ENCODE data around the gene NFE2.

Gene NFE2

GRCh38 chr12:54265364-54265812 lies 35.4 kb downstream of the NFE2 start:
- Histone ChIP-seq H3K4me1 (ENCODE audit: control insufficient read depth, insufficient read depth, low read length) (peaks cover 5% of the 10 kb centered on the region; the same call in 1 of the 2 replicates), H3K27me3 (ENCODE audit: control insufficient read depth, insufficient read depth, low read length) (no peaks in the 10 kb centered on the region), H3K4me3 (ENCODE audit: low read length) (no peak overlapping the region), H3K27ac (ENCODE audit: low read length) (no peak overlapping the region), H3K36me3 (ENCODE audit: control insufficient read depth, insufficient read depth, low read length) (no peaks in the 10 kb centered on the region), H3K9me3 (ENCODE audit: control insufficient read depth, insufficient read depth, low read length) (no peaks in the 10 kb centered on the region)
- WGBS (ENCODE audit: insufficient coverage, insufficient read length), result no CpG with 5 or more reads among the region's 4 CpGs
- no peak for DNase-seq (ENCODE audit: low read depth, low spot score)

- no peak overlapping the region for H3K4me3 ChIP-seq (ENCODE audit: low read length)
- peaks cover 1% of the 10 kb centered on the region; the same call in 1 of the 2 replicates for H3K36me3 ChIP-seq (ENCODE audit: control insufficient read depth, insufficient read depth, low read length)
- no CpG with 5 or more reads among the region's 4 CpGs for WGBS (ENCODE audit: insufficient coverage, insufficient read length)
- no peaks in the 10 kb centered on the region for H3K27me3 ChIP-seq (ENCODE audit: control insufficient read depth, insufficient read depth, low read length)
- no peaks in the 10 kb centered on the region for H3K9me3 ChIP-seq (ENCODE audit: control insufficient read depth, insufficient read depth, low read length)
- no peak for DNase-seq (ENCODE audit: low read depth, low spot score)
- no peak overlapping the region for H3K27ac ChIP-seq (ENCODE audit: low read length)
- peaks cover 6% of the 10 kb centered on the region; the same call in 1 of the 2 replicates for H3K4me1 ChIP-seq (ENCODE audit: control insufficient read depth, insufficient read depth, low read length)
Observed at GRCh38 chr12:54262403-54262925, 38.4 kb downstream of the NFE2 start.

GRCh38 chr12:54261815-54262402 lies 38.9 kb downstream of the NFE2 start:
- H3K4me1 ChIP-seq (ENCODE audit: control insufficient read depth, insufficient read depth, low read length), result peaks cover 8% of the 10 kb centered on the region; the same call in 1 of the 2 replicates
- peaks cover 6% of the 10 kb centered on the region; the same call in 1 of the 2 replicates for H3K36me3 ChIP-seq (ENCODE audit: control insufficient read depth, insufficient read depth, low read length)
- no CpG with 5 or more reads among the region's 5 CpGs for WGBS (ENCODE audit: insufficient coverage, insufficient read length)
- no peak overlapping the region for H3K4me3 ChIP-seq (ENCODE audit: low read length)
- H3K27me3 ChIP-seq (ENCODE audit: control insufficient read depth, insufficient read depth, low read length), result no peaks in the 10 kb centered on the region
- H3K9me3 ChIP-seq (ENCODE audit: control insufficient read depth, insufficient read depth, low read length), result no peaks in the 10 kb centered on the region
- DNase-seq (ENCODE audit: low read depth, low spot score), result no peak
- H3K27ac ChIP-seq (ENCODE audit: low read length), result no peak overlapping the region

- peak; percentile 88 for DNase-seq (ENCODE audit: low read depth, low spot score)
- Histone ChIP-seq H3K36me3 (ENCODE audit: control insufficient read depth, insufficient read depth, low read length) (peaks cover 10% of the 10 kb centered on the region; the same call in 1 of the 2 replicates), H3K9me3 (ENCODE audit: control insufficient read depth, insufficient read depth, low read length) (no peaks in the 10 kb centered on the region), H3K27ac (ENCODE audit: low read length) (peak overlapping the region; percentile 33), H3K27me3 (ENCODE audit: control insufficient read depth, insufficient read depth, low read length) (no peaks in the 10 kb centered on the region), H3K4me1 (ENCODE audit: control insufficient read depth, insufficient read depth, low read length) (peaks cover 8% of the 10 kb centered on the region; the same call in 1 of the 2 replicates), H3K4me3 (ENCODE audit: low read length) (peak overlapping the region; percentile 15; the same call in 1 of the 2 replicates)
- WGBS (ENCODE audit: insufficient coverage, insufficient read length), result no CpG with 5 or more reads among the region's 11 CpGs
Observed at GRCh38 chr12:54259194-54260011, 41.4 kb downstream of the NFE2 start.

GRCh38 chr12:54258201-54258681 lies 42.6 kb downstream of the NFE2 start:
- peaks cover 8% of the 10 kb centered on the region; the same call in 1 of the 2 replicates for H3K4me1 ChIP-seq (ENCODE audit: control insufficient read depth, insufficient read depth, low read length)
- no peak overlapping the region for H3K4me3 ChIP-seq (ENCODE audit: low read length)
- no peak for DNase-seq (ENCODE audit: low read depth, low spot score)
- H3K36me3 ChIP-seq (ENCODE audit: control insufficient read depth, insufficient read depth, low read length), result peaks cover 15% of the 10 kb centered on the region; the same call in 1 of the 2 replicates
- H3K9me3 ChIP-seq (ENCODE audit: control insufficient read depth, insufficient read depth, low read length), result no peaks in the 10 kb centered on the region
- peak overlapping the region; percentile 49 for H3K27ac ChIP-seq (ENCODE audit: low read length)
- H3K27me3 ChIP-seq (ENCODE audit: control insufficient read depth, insufficient read depth, low read length), result no peaks in the 10 kb centered on the region

- DNase-seq (ENCODE audit: low read depth, low spot score), result no peak
- Histone ChIP-seq H3K27ac (ENCODE audit: low read length) (no peak overlapping the region), H3K4me3 (ENCODE audit: low read length) (no peak overlapping the region), H3K36me3 (ENCODE audit: control insufficient read depth, insufficient read depth, low read length) (peaks cover 15% of the 10 kb centered on the region; the same call in 1 of the 2 replicates), H3K4me1 (ENCODE audit: control insufficient read depth, insufficient read depth, low read length) (peaks cover 3% of the 10 kb centered on the region; the same call in 1 of the 2 replicates), H3K27me3 (ENCODE audit: control insufficient read depth, insufficient read depth, low read length) (no peaks in the 10 kb centered on the region), H3K9me3 (ENCODE audit: control insufficient read depth, insufficient read depth, low read length) (no peaks in the 10 kb centered on the region)
- WGBS (ENCODE audit: insufficient coverage, insufficient read length), result no CpG with 5 or more reads among the region's 8 CpGs
Observed at GRCh38 chr12:54257332-54257731, 43.5 kb downstream of the NFE2 start.

GRCh38 chr12:54253240-54253639 lies 47.6 kb downstream of the NFE2 start:
- H3K27me3 ChIP-seq (ENCODE audit: control insufficient read depth, insufficient read depth, low read length), result no peaks in the 10 kb centered on the region
- H3K27ac ChIP-seq (ENCODE audit: low read length), result no peak overlapping the region
- H3K4me1 ChIP-seq (ENCODE audit: control insufficient read depth, insufficient read depth, low read length), result peaks cover 2% of the 10 kb centered on the region; the same call in 1 of the 2 replicates
- no peak overlapping the region for H3K4me3 ChIP-seq (ENCODE audit: low read length)
- peaks cover 22% of the 10 kb centered on the region; the same call in 1 of the 2 replicates for H3K36me3 ChIP-seq (ENCODE audit: control insufficient read depth, insufficient read depth, low read length)
- DNase-seq (ENCODE audit: low read depth, low spot score), result no peak
- no peaks in the 10 kb centered on the region for H3K9me3 ChIP-seq (ENCODE audit: control insufficient read depth, insufficient read depth, low read length)
- WGBS (ENCODE audit: insufficient coverage, insufficient read length), result no CpG with 5 or more reads among the region's 4 CpGs

GRCh38 chr12:54251667-54252284 lies 49.0 kb downstream of the NFE2 start:
- DNase-seq (ENCODE audit: low read depth, low spot score), result no peak
- no peaks in the 10 kb centered on the region for H3K4me1 ChIP-seq (ENCODE audit: control insufficient read depth, insufficient read depth, low read length)
- H3K27ac ChIP-seq (ENCODE audit: low read length), result no peak overlapping the region
- peaks cover 21% of the 10 kb centered on the region; the same call in 1 of the 2 replicates for H3K36me3 ChIP-seq (ENCODE audit: control insufficient read depth, insufficient read depth, low read length)
- no peaks in the 10 kb centered on the region for H3K27me3 ChIP-seq (ENCODE audit: control insufficient read depth, insufficient read depth, low read length)
- WGBS (ENCODE audit: insufficient coverage, insufficient read length), result no CpG with 5 or more reads among the region's 1 CpG
- no peak overlapping the region for H3K4me3 ChIP-seq (ENCODE audit: low read length)
- H3K9me3 ChIP-seq (ENCODE audit: control insufficient read depth, insufficient read depth, low read length), result no peaks in the 10 kb centered on the region

GRCh38 chr12:54249489-54249888 lies 51.3 kb downstream of the NFE2 start:
- WGBS (ENCODE audit: insufficient coverage, insufficient read length), result no CpG with 5 or more reads among the region's 5 CpGs
- Histone ChIP-seq H3K27me3 (ENCODE audit: control insufficient read depth, insufficient read depth, low read length) (no peaks in the 10 kb centered on the region), H3K9me3 (ENCODE audit: control insufficient read depth, insufficient read depth, low read length) (no peaks in the 10 kb centered on the region), H3K4me3 (ENCODE audit: low read length) (no peak overlapping the region), H3K4me1 (ENCODE audit: control insufficient read depth, insufficient read depth, low read length) (no peaks in the 10 kb centered on the region), H3K27ac (ENCODE audit: low read length) (no peak overlapping the region), H3K36me3 (ENCODE audit: control insufficient read depth, insufficient read depth, low read length) (peaks cover 20% of the 10 kb centered on the region; the same call in 1 of the 2 replicates)
- no peak for DNase-seq (ENCODE audit: low read depth, low spot score)

Measured in iPS DF 6.9 (cell line).